ENCODE data around the gene INIP.

The INIP gene

GRCh38 chr9:112669326-112669725 is 48.6 kb downstream of the INIP start:
- no peak for DNase-seq

- DNase-seq = no peak
Measured at GRCh38 chr9:112665347-112665746, 52.6 kb downstream of the INIP start.

GRCh38 chr9:112664531-112664930 is 53.4 kb downstream of the INIP start:
- no peak for DNase-seq

GRCh38 chr9:112663681-112664080 is 54.2 kb downstream of the INIP start:
- DNase-seq = no peak

- no peak for DNase-seq
Measured at GRCh38 chr9:112659906-112660305, 58.0 kb downstream of the INIP start.

- no peak for DNase-seq
Measured at GRCh38 chr9:112655668-112656067, 62.2 kb downstream of the INIP start.

- no peak for DNase-seq
Measured at GRCh38 chr9:112654282-112654681, 63.6 kb downstream of the INIP start.

- DNase-seq = no peak
Measured at GRCh38 chr9:112648624-112649023, 69.3 kb downstream of the INIP start.

- DNase-seq = no peak
Measured at GRCh38 chr9:112647596-112647995, 70.3 kb downstream of the INIP start.

GRCh38 chr9:112642126-112642525 is 75.8 kb downstream of the INIP start:
- no peak for DNase-seq

GRCh38 chr9:112640311-112640710 is 77.6 kb downstream of the INIP start:
- DNase-seq = no peak

Data from activated CD4-positive, alpha-beta T cell treated with anti-CD3 and anti-CD28 coated beads, Interleukin-2, amount 50 U/mL, for 48 hours (primary cell).